KMS-11 (cell line): ENCODE data around the gene ERGIC3.

Source experiments
- H2AFZ ChIP-seq: fragments of 200-600 bp; sonication (generic); 2 replicates; pipeline ENCODE4 v1.6.1; 2016; ENCODE audit warnings: antibody characterized with exemption, mixed run types, low read depth
- H3K27ac ChIP-seq: fragments of 200-600 bp; sonication (generic); 2 replicates; pipeline ENCODE4 v1.6.1; 2016; ENCODE audit warnings: mild to moderate bottlenecking, mixed run types
- H3K27me3 ChIP-seq: fragments of 200-600 bp; sonication (generic); 2 replicates; pipeline ENCODE4 v1.6.1; 2017; ENCODE audit warnings: mild to moderate bottlenecking, low read depth, mixed run types, moderate library complexity; ENCODE audit not compliant: insufficient read depth
- H3K36me3 ChIP-seq: fragments of 200-600 bp; sonication (generic); 2 replicates; pipeline ENCODE4 v1.6.1; 2017; ENCODE audit warnings: mild to moderate bottlenecking, mixed run types; ENCODE audit not compliant: insufficient read depth
- H3K4me1 ChIP-seq: fragments of 200-600 bp; sonication (generic); 2 replicates; pipeline ENCODE4 v1.6.1; 2016; ENCODE audit warnings: mild to moderate bottlenecking, low read depth, mixed run types; ENCODE audit not compliant: poor library complexity, severe bottlenecking
- H3K4me2 ChIP-seq: fragments of 200-600 bp; sonication (generic); 2 replicates; pipeline ENCODE4 v1.7.0; 2016; ENCODE audit warnings: mild to moderate bottlenecking, mixed run types
- H3K4me3 ChIP-seq: fragments of 200-600 bp; sonication (generic); IDR thresholded peaks from 2 replicates; pipeline ENCODE4 v1.6.1; 2017; ENCODE audit warnings: low read depth, low read length, mixed read lengths; ENCODE audit not compliant: insufficient read depth
- H3K79me2 ChIP-seq: fragments of 200-600 bp; sonication (generic); 2 replicates; pipeline ENCODE4 v1.6.1; 2016; ENCODE audit warnings: low read depth, mixed run types; ENCODE audit not compliant: insufficient read depth
- H3K9ac ChIP-seq: fragments of 200-600 bp; sonication (generic); 2 replicates; pipeline ENCODE4 v1.6.1; 2016; ENCODE audit warnings: mild to moderate bottlenecking, mixed run types
- H4K20me1 ChIP-seq: fragments of 200-600 bp; sonication (generic); 2 replicates; pipeline ENCODE4 v1.6.1; 2016; ENCODE audit warnings: mild to moderate bottlenecking, mixed run types; ENCODE audit not compliant: insufficient read depth
- TF ChIP-seq, protein P1 (sequence below): fragments of 200-600 bp; sonication (generic); conservative IDR thresholded peaks from 2 replicates; pipeline ENCODE4 v1.6.1; 2017; ENCODE audit warnings: low read depth, mild to moderate bottlenecking, antibody characterized with exemption, low read length, moderate library complexity, mixed read lengths

The ERGIC3 gene

GRCh38 chr20:35541783-35542662, at the start of gene ERGIC3:
ERGIC3 (plus strand) TSS chr20:35542078; CDS start chr20:35542098, 20 bp downstream.
- H3K27ac ChIP-seq, result peak within 1 kb of the TSS; percentile 39; the same call in 1 of the 2 replicates

GRCh38 chr20:35492352-35492751, 49.5 kb upstream of the ERGIC3 start:
- H3K9ac ChIP-seq, result no peak overlapping the region
- TF ChIP-seq, protein P1, sequence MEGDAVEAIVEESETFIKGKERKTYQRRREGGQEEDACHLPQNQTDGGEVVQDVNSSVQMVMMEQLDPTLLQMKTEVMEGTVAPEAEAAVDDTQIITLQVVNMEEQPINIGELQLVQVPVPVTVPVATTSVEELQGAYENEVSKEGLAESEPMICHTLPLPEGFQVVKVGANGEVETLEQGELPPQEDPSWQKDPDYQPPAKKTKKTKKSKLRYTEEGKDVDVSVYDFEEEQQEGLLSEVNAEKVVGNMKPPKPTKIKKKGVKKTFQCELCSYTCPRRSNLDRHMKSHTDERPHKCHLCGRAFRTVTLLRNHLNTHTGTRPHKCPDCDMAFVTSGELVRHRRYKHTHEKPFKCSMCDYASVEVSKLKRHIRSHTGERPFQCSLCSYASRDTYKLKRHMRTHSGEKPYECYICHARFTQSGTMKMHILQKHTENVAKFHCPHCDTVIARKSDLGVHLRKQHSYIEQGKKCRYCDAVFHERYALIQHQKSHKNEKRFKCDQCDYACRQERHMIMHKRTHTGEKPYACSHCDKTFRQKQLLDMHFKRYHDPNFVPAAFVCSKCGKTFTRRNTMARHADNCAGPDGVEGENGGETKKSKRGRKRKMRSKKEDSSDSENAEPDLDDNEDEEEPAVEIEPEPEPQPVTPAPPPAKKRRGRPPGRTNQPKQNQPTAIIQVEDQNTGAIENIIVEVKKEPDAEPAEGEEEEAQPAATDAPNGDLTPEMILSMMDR, result no peak
- H3K36me3 ChIP-seq, result no peaks in the 10 kb centered on the region; the same call in 1 of the 2 replicates
- H3K4me1 ChIP-seq, result no peaks in the 10 kb centered on the region
- H3K27me3 ChIP-seq, result no peaks in the 10 kb centered on the region
- no peak overlapping the region for H3K4me2 ChIP-seq
- no peaks in the 10 kb centered on the region for H4K20me1 ChIP-seq
- no peak overlapping the region for H3K4me3 ChIP-seq
- no peak overlapping the region for H3K27ac ChIP-seq
- no peaks in the 10 kb centered on the region for H3K79me2 ChIP-seq
- H2AFZ ChIP-seq, result no peak overlapping the region

More at GRCh38 chr20:35541783-35542662, at the start of gene ERGIC3:
- Histone ChIP-seq H3K36me3 (no peaks in the 10 kb centered on the region), H3K79me2 (no peaks in the 10 kb centered on the region), H3K9ac (peak within 1 kb of the TSS; percentile 72; the same call in 1 of the 2 replicates), H2AFZ (peak within 1 kb of the TSS; percentile 85), H3K4me3 (peak within 1 kb of the TSS; percentile 45), H3K4me1 (peaks cover 7% of the 10 kb centered on the region), H3K27me3 (no peaks in the 10 kb centered on the region), H3K4me2 (peak within 1 kb of the TSS; percentile 70), H4K20me1 (no peaks in the 10 kb centered on the region)
- TF ChIP-seq, protein P1, result no peak

DNA sequence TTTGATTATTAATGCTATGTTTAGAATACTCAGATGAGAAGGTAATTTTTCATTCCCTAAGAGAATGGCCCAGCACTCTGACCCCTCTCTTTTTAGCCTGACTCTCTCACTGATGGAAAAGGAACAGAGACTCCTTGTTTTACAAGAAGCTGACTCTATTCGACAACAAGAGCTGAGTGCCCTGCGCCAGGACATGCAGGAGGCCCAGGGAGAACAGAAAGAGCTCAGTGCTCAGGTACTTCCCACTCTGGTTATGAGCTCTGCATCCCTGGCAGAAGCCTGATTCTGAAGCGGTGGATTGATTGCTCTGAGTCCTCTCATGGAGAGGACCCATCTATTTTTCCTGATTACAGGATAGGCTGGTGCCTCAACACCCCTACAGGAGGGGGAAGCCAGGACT, 45.4 kb upstream of the ERGIC3 start:
- Histone ChIP-seq H3K4me2 (no peak overlapping the region), H3K79me2 (no peaks in the 10 kb centered on the region), H4K20me1 (no peaks in the 10 kb centered on the region), H3K36me3 (no peaks in the 10 kb centered on the region; the same call in 1 of the 2 replicates), H3K27me3 (no peaks in the 10 kb centered on the region), H3K9ac (no peak overlapping the region), H3K27ac (no peak overlapping the region), H3K4me1 (no peaks in the 10 kb centered on the region), H2AFZ (no peak overlapping the region), H3K4me3 (no peak overlapping the region)
- TF ChIP-seq, protein P1, result no peak

- TF ChIP-seq, protein P1, result no peak
- H3K4me1 ChIP-seq, result no peaks in the 10 kb centered on the region
- no peaks in the 10 kb centered on the region; the same call in 1 of the 2 replicates for H3K36me3 ChIP-seq
- H3K4me2 ChIP-seq, result no peak overlapping the region
- no peak overlapping the region for H3K27ac ChIP-seq
- no peaks in the 10 kb centered on the region for H3K79me2 ChIP-seq
- no peaks in the 10 kb centered on the region for H3K27me3 ChIP-seq
- H3K4me3 ChIP-seq, result no peak overlapping the region
- H2AFZ ChIP-seq, result no peak overlapping the region
- no peaks in the 10 kb centered on the region for H4K20me1 ChIP-seq
- H3K9ac ChIP-seq, result no peak overlapping the region
These were observed 44.6 kb upstream of the ERGIC3 start for GRCh38 chr20:35497320-35497719.
